ENCODE measurements around the gene DDIAS. TPM values are rescaled to one million over a fixed set of nuclear protein-coding genes. Genes with fewer than 3 reads are reported as not detected.
A peak's percentile ranks its signal among the peaks of the same experiment; 100 is the strongest.
"Not testable (repeated sequence)": the region's sequence is repeated elsewhere in the genome, so short reads cannot be mapped to it uniquely, and the experiment has no call there.

Gene DDIAS
- total RNA-seq, result 1 to 10 TPM in 1 of 4 donors, under 1 TPM in 3; 0.13 to 4.1 (median 0.87) TPM

GRCh38 chr11:82901165-82901921 is at the start of gene DDIAS:
Gene DDIAS (plus strand): TSS chr11:82901736. CDS start chr11:82914739, 13,003 bp downstream.
- ATAC-seq (ENCODE audit: low FRiP score), result peak; percentile 92
- no peak for TF ChIP-seq CTCF (IDR thresholded peaks at IDR 0.05)
- peak; percentile 92 for DNase-seq (ENCODE audit: low spot score)

GRCh38 chr11:82854242-82854641 is 47.3 kb upstream of the DDIAS start:
- DNase-seq (ENCODE audit: low spot score), result no peak
- TF ChIP-seq CTCF (IDR thresholded peaks at IDR 0.05), result no peak
- ATAC-seq (ENCODE audit: low FRiP score), result no peak

- DNase-seq (ENCODE audit: low spot score); ATAC-seq (ENCODE audit: low FRiP score): not testable (repeated sequence)
Measured at GRCh38 chr11:82854916-82855315, 46.6 kb upstream of the DDIAS start.

- DNase-seq (ENCODE audit: low spot score) (no peak), ATAC-seq (ENCODE audit: low FRiP score) (no peak)
Measured at GRCh38 chr11:82855616-82856015, 45.9 kb upstream of the DDIAS start.

GRCh38 chr11:82857145-82857544 is 44.4 kb upstream of the DDIAS start:
- ATAC-seq (ENCODE audit: low FRiP score) (no peak), DNase-seq (ENCODE audit: low spot score) (no peak)
- TF ChIP-seq CTCF (IDR thresholded peaks at IDR 0.05), result no peak

More at GRCh38 chr11:82855616-82856015, 45.9 kb upstream of the DDIAS start:
- TF ChIP-seq CTCF (IDR thresholded peaks at IDR 0.05), result no peak

- ATAC-seq (ENCODE audit: low FRiP score), result peak; percentile 10
- no peak for TF ChIP-seq CTCF (IDR thresholded peaks at IDR 0.05)
- no peak for DNase-seq (ENCODE audit: low spot score)
Measured at GRCh38 chr11:82858133-82858532, 43.4 kb upstream of the DDIAS start.

GRCh38 chr11:82858556-82859091 is 42.9 kb upstream of the DDIAS start:
- peak; percentile 44 for ATAC-seq (ENCODE audit: low FRiP score)
- no peak for TF ChIP-seq CTCF (IDR thresholded peaks at IDR 0.05)

More at GRCh38 chr11:82858556-82859091, 42.9 kb upstream of the DDIAS start:
- DNase-seq (ENCODE audit: low spot score), result no peak
